ENCODE data around the gene GARS1.

- TF ChIP-seq, protein P1, sequence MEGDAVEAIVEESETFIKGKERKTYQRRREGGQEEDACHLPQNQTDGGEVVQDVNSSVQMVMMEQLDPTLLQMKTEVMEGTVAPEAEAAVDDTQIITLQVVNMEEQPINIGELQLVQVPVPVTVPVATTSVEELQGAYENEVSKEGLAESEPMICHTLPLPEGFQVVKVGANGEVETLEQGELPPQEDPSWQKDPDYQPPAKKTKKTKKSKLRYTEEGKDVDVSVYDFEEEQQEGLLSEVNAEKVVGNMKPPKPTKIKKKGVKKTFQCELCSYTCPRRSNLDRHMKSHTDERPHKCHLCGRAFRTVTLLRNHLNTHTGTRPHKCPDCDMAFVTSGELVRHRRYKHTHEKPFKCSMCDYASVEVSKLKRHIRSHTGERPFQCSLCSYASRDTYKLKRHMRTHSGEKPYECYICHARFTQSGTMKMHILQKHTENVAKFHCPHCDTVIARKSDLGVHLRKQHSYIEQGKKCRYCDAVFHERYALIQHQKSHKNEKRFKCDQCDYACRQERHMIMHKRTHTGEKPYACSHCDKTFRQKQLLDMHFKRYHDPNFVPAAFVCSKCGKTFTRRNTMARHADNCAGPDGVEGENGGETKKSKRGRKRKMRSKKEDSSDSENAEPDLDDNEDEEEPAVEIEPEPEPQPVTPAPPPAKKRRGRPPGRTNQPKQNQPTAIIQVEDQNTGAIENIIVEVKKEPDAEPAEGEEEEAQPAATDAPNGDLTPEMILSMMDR (IDR thresholded peaks at IDR 0.05), result no peak
- no peak for TF ChIP-seq POLR2A (IDR thresholded peaks at IDR 0.05)
Observed at GRCh38 chr7:30645661-30646060, 51.0 kb downstream of the GARS1 start.
